Measurements from ENCODE around the gene MIS12.

- TF ChIP-seq REST (IDR thresholded peaks at IDR 0.05; ENCODE audit: insufficient read depth in 1 of 2, low read depth in 2 of 2, low read length in 2 of 2) (no peak), POLR2AphosphoS5 (IDR thresholded peaks at IDR 0.05; ENCODE audit: low read depth, low read length) (no peak)
Observed at GRCh38 chr17:5511401-5512225, 25.2 kb downstream of the MIS12 start.
